Mucosa of descending colon (tissue), 3 donors: ENCODE measurements around the gene MBD5. TPM values are rescaled to one million over a fixed set of nuclear protein-coding genes. Genes with fewer than 3 reads are reported as not detected.

Source experiments
- ATAC-seq: fragments of 200-7000 bp; cut with Tn5 transposase; one replicate; pipeline ENCODE4 v1.9.1; 2020; ENCODE audit warnings: mild to moderate bottlenecking, moderate library complexity
- DNase-seq, 3 donors: peaks; one replicate each; pipeline ENCODE4 v3.0.0-alpha.2; 2020
- H3K36me3 ChIP-seq: fragments of 200-600 bp; one replicate; pipeline ENCODE4 v1.8.0; 2021; ENCODE audit warnings: low read depth, mild to moderate bottlenecking
- H3K4me1 ChIP-seq: fragments of 200-600 bp; one replicate; pipeline ENCODE4 v1.8.0; 2021; ENCODE audit warnings: low read depth, mild to moderate bottlenecking
- H3K4me3 ChIP-seq: fragments of 200-600 bp; one replicate; pipeline ENCODE4 v1.8.0; 2021; ENCODE audit warnings: mild to moderate bottlenecking
- H3K9me3 ChIP-seq: fragments of 200-600 bp; one replicate; pipeline ENCODE4 v1.8.0; 2021; ENCODE audit warnings: mild to moderate bottlenecking
- intact Hi-C, 2 donors: fragments of 100-400 bp; cut with DNase I in 1 of 2; cut with micrococcal nuclease in 1 of 2; formaldehyde crosslinking; loops; one replicate each; pipeline versions ENCODE4 v1.11.0 to v1.11.1; 2022; cut with DNase I, micrococcal nuclease
- total RNA-seq, 3 donors: library from RNA; stranded (reverse); fragmentation: NEBNext Ultra II Directional in 2 of 3; extraction: Animal tissue kit (Norgen Biotek cat#: 25700) in 2 of 3; gene quantifications; one replicate each; pipeline versions ENCODE4 v1.2.1 to v1.2.4, GENCODE V29; 2021 to 2023
- TF ChIP-seq, protein P1 (sequence below): fragments of 200-600 bp; IDR thresholded peaks from one replicate; pipeline ENCODE4 v1.8.0; 2022; ENCODE audit warnings: antibody characterized with exemption, mild to moderate bottlenecking
- donor health status: DM: no; HTN: no; CAD: no; lungs with moderate emphysema.
- donor health status: DM: no; HTN: no; CAD: no.
- donor health status: DM: no; HTN: yes; CAD: no.

The MBD5 gene
- total RNA-seq, 3 donors from 2014 or later: 31.8 to 69.8 (median 43.8) TPM

DNA sequence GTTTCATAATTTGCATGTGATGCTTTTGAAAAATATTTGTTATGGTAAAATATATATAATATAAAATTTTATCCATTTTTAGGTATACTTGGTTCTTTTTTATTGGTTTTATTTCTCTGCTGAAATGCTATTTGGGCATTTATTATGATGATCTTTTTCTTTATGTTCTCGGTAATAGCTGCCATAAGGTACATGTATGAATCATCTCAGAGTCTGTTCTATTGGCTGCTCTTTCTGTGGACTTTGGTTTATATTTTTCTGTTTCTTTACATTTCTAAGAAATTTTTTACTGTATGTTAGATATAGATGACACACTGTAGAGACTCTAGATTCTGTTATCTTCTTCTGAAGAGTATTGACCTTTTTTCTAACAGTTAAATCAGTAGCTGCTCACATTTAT, 219.9 kb downstream of the MBD5 start:
- TF ChIP-seq, protein P1, sequence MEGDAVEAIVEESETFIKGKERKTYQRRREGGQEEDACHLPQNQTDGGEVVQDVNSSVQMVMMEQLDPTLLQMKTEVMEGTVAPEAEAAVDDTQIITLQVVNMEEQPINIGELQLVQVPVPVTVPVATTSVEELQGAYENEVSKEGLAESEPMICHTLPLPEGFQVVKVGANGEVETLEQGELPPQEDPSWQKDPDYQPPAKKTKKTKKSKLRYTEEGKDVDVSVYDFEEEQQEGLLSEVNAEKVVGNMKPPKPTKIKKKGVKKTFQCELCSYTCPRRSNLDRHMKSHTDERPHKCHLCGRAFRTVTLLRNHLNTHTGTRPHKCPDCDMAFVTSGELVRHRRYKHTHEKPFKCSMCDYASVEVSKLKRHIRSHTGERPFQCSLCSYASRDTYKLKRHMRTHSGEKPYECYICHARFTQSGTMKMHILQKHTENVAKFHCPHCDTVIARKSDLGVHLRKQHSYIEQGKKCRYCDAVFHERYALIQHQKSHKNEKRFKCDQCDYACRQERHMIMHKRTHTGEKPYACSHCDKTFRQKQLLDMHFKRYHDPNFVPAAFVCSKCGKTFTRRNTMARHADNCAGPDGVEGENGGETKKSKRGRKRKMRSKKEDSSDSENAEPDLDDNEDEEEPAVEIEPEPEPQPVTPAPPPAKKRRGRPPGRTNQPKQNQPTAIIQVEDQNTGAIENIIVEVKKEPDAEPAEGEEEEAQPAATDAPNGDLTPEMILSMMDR: no peak
- intact Hi-C loops: no loop called here
- no peak for ATAC-seq

DNA sequence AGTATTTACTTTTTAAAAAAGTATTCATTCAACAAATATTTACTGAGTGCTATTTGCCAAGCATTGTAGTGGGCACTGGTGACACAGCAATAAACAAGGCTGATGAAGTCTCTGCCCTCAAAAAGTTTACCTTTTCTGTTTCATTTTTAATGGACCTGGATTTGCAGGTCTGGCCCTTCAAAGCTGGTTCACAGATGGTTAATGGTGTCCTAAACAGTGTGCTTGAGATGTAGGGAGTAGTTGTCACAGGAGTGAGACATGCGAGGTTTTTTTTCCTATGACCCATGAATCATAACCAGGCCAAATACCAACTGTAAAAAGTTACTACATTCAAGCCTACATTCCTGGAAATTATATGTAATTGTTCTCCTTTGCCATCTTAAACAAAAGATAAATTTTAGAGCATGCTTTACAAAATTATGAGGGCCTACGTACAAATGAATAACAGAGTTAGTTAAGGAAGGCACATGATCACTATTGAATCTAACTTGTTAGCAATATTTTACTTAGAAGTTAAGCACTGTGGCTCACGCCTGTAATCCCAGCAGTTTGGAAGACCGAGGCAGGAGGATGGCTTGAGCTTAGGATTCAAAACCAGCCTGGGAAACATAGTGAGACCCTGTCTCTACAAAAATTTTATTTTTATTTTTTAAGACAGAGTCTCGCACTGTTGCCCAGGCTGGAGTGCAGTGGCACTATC, 223.9 kb downstream of the MBD5 start:
- H3K36me3 ChIP-seq: no peaks in the 10 kb centered on the region
- TF ChIP-seq, protein P1: no peak
- no peak overlapping the region for H3K4me3 ChIP-seq
- DNase-seq (no peak), ATAC-seq (no peak)
- intact Hi-C loops: no loop called here
- no peaks in the 10 kb centered on the region for H3K4me1 ChIP-seq
- H3K9me3 ChIP-seq: peaks cover 8% of the 10 kb centered on the region

More for the DNA sequence above, 219.9 kb downstream of the MBD5 start:
- Histone ChIP-seq H3K4me1 (no peaks in the 10 kb centered on the region), H3K9me3 (peaks cover 24% of the 10 kb centered on the region), H3K4me3 (no peak overlapping the region), H3K36me3 (no peaks in the 10 kb centered on the region)
- DNase-seq: no peak

DNA sequence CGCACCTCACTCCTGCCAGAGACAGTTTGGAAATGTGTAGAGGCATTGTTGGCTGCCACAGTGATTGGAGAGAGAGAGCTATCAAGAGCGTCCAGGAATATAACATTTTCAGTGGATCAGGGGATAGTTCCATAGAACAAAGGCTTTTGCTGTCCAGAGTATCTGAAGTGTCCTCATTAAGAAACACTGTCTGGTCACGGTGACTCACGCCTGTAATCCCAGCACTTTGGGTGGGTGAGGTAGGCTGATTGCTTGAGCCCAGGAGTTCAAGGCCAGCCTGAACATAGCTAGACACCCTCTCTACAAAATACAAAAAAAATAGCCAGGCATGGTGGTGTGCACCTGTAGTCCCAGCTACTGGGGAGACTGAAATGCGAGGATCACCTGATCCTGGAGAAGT, 231.1 kb downstream of the MBD5 start:
- Histone ChIP-seq H3K4me3 (no peak overlapping the region), H3K4me1 (no peaks in the 10 kb centered on the region), H3K36me3 (no peaks in the 10 kb centered on the region), H3K9me3 (peaks cover 10% of the 10 kb centered on the region)
- intact Hi-C loops: no loop called here
- ATAC-seq (no peak), DNase-seq (no peak)
- TF ChIP-seq, protein P1: no peak

DNA sequence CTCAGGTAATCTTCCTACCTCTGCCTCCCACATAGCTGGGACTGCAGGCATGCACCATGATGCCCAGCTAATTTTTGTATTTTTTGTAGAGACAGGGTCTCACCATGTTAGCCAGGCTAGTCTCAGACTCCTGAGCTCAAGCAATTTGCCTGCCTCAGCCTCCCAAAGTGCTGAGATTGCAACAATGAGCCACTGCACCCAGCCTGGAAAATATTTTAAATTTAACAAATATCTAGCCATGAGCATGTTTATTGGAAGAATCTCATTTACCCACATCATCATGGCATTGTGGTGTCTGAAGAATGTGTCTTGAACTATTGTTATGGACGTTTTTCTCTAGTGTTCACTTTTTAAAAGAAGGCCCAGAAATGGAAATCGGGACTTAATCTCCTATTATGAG, 231.8 kb downstream of the MBD5 start:
- H3K4me3 ChIP-seq: no peak overlapping the region
- intact Hi-C loops: no loop called here
- no peak for ATAC-seq
- no peaks in the 10 kb centered on the region for H3K4me1 ChIP-seq
- TF ChIP-seq, protein P1: no peak
- H3K36me3 ChIP-seq: no peaks in the 10 kb centered on the region
- H3K9me3 ChIP-seq: peaks cover 10% of the 10 kb centered on the region
- no peak for DNase-seq

DNA sequence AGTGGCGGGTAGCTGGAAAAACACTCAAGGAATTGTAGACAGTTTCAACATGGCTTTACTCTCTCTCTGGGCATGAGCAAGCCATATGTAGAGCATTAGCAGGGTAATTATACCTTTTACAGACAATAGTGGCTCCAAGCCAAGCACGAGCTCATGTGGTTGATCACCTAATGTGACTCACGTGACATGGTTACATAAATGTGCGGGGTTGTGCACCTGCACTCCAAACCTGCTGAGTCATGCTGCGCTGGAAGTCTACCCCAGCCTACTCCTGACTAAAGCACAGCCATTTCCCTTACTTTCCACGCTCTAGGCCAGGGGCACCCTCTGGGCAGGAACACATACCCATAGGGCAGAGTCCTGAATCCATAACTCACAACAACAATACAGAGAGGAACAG, 232.8 kb downstream of the MBD5 start:
- DNase-seq: no peak
- TF ChIP-seq, protein P1: no peak
- intact Hi-C loops: no loop called here

DNA sequence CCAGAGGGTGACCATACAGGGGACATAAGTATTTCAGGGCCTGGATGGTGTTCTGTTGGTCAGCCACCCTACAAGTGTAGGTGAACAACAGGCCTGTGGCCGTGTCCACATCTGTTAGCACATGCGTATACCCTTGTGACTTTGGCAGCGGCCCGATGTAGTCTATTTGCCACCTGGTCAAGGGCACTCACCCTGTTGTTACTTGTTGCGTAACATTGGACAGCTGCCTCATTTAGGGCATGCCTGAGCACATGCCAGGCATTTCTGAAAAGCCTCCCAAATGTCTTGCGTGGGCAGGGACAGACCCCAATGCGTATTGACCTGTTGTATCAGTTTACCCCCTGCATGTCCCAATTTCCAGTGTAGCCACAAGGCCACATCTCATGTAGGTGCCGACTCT, 235.0 kb downstream of the MBD5 start:
- TF ChIP-seq, protein P1: no peak
- ATAC-seq: no peak
- H3K9me3 ChIP-seq: peaks cover 18% of the 10 kb centered on the region

More for the DNA sequence above, 232.8 kb downstream of the MBD5 start:
- Histone ChIP-seq H3K9me3 (peaks cover 12% of the 10 kb centered on the region), H3K36me3 (no peaks in the 10 kb centered on the region), H3K4me3 (no peak overlapping the region), H3K4me1 (no peaks in the 10 kb centered on the region)
- no peak for ATAC-seq

More for the DNA sequence above, 235.0 kb downstream of the MBD5 start:
- DNase-seq: no peak
- intact Hi-C loops: no loop called here
- H3K4me3 ChIP-seq: no peak overlapping the region
- no peaks in the 10 kb centered on the region for H3K36me3 ChIP-seq
- no peaks in the 10 kb centered on the region for H3K4me1 ChIP-seq
